Liver (tissue), 3 donors: ENCODE data around the gene MSMB.

Experiments
- GABPA ChIP-seq, 2 donors: IDR thresholded peaks in 1 of 2; conservative IDR thresholded peaks in 1 of 2; 2 replicates each; pipeline ENCODE4 v1.6.1; 2016; ENCODE audit warnings: antibody characterized with exemption in 2 of 2, mild to moderate bottlenecking in 1 of 2, moderate library complexity in 1 of 2
- JUND ChIP-seq, 2 donors: IDR thresholded peaks; 2 replicates each; pipeline ENCODE4 v1.6.1; 2016; ENCODE audit warnings: antibody characterized with exemption in 2 of 2
- RAD21 ChIP-seq, 2 donors: IDR thresholded peaks; 2 replicates each; pipeline ENCODE4 v1.6.1; 2016; ENCODE audit warnings: antibody characterized with exemption in 2 of 2, mild to moderate bottlenecking in 2 of 2
- RXRA ChIP-seq, 2 donors: IDR thresholded peaks; 2 replicates each; pipeline ENCODE4 v1.6.1; 2017 to 2018; ENCODE audit warnings: antibody characterized with exemption in 2 of 2, mild to moderate bottlenecking in 1 of 2
- TAF1 ChIP-seq: conservative IDR thresholded peaks from 2 replicates; pipeline ENCODE4 v1.6.1; 2016; ENCODE audit warnings: antibody characterized with exemption, mild to moderate bottlenecking
- YY1 ChIP-seq: IDR thresholded peaks from 2 replicates; pipeline ENCODE4 v1.6.1; 2016; ENCODE audit warnings: antibody characterized with exemption, mild to moderate bottlenecking
- TF ChIP-seq, protein P1 (sequence below): fragments of 150-350 bp; IDR thresholded peaks from 2 replicates; pipeline ENCODE4 v1.5.1; 2017; ENCODE audit warnings: improper control_type of control experiment, low read depth, low read length; ENCODE audit not compliant: missing input control
- TF ChIP-seq, protein P2 (sequence below): IDR thresholded peaks from 2 replicates; pipeline ENCODE4 v1.6.1; 2016; ENCODE audit warnings: antibody characterized with exemption, mild to moderate bottlenecking
- TF ChIP-seq, protein P3 (sequence below): IDR thresholded peaks from 2 replicates; pipeline ENCODE4 v1.6.1; 2016; ENCODE audit warnings: antibody characterized with exemption
- TF ChIP-seq, protein P4 (sequence below): IDR thresholded peaks from 2 replicates; pipeline ENCODE4 v1.6.1; 2016; ENCODE audit warnings: antibody characterized with exemption
- donor health status: healthy.
- donor health status: healthy.

DNA sequence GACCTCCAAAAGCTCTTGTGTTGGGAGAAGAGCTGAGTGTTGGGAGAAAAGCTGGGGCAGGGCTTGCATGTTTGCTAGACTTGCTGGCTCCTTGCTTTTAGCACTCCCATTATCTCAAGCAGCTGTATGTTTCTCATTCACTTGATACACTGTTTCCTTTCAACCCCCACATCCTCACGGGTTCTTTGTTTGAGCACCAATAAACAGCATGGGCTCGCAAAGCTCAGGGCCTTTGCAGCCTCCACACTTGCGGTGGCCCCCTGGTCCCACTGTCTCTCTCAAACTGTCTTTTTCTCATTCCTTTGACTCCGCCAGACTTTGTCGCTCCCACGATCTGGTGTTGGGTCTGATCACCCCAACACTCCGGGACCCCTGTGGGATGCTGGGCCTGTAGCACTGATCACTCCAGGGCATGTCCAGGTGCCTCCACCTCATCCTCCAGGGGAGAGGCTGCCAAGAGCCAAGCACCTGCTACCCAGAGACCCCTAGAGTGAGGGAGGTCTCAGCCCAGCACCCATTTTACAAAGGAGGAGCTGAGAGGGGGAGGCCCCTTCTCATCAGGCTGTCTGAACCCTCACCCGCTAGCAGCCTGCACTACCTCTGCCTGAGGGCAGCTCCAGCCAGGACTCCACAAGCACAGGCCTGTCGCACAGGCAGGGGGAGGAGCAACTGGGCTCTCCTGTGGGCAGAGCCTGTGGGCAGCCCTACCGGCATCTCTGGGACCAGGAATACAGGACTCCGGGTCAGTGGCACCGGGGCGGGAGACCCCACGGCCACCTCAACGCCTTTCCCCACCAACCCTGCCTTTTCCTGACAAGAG lies 49.1 kb upstream of the MSMB start:
- TF ChIP-seq, protein P1, sequence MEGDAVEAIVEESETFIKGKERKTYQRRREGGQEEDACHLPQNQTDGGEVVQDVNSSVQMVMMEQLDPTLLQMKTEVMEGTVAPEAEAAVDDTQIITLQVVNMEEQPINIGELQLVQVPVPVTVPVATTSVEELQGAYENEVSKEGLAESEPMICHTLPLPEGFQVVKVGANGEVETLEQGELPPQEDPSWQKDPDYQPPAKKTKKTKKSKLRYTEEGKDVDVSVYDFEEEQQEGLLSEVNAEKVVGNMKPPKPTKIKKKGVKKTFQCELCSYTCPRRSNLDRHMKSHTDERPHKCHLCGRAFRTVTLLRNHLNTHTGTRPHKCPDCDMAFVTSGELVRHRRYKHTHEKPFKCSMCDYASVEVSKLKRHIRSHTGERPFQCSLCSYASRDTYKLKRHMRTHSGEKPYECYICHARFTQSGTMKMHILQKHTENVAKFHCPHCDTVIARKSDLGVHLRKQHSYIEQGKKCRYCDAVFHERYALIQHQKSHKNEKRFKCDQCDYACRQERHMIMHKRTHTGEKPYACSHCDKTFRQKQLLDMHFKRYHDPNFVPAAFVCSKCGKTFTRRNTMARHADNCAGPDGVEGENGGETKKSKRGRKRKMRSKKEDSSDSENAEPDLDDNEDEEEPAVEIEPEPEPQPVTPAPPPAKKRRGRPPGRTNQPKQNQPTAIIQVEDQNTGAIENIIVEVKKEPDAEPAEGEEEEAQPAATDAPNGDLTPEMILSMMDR = no peak
- TF ChIP-seq, protein P2, sequence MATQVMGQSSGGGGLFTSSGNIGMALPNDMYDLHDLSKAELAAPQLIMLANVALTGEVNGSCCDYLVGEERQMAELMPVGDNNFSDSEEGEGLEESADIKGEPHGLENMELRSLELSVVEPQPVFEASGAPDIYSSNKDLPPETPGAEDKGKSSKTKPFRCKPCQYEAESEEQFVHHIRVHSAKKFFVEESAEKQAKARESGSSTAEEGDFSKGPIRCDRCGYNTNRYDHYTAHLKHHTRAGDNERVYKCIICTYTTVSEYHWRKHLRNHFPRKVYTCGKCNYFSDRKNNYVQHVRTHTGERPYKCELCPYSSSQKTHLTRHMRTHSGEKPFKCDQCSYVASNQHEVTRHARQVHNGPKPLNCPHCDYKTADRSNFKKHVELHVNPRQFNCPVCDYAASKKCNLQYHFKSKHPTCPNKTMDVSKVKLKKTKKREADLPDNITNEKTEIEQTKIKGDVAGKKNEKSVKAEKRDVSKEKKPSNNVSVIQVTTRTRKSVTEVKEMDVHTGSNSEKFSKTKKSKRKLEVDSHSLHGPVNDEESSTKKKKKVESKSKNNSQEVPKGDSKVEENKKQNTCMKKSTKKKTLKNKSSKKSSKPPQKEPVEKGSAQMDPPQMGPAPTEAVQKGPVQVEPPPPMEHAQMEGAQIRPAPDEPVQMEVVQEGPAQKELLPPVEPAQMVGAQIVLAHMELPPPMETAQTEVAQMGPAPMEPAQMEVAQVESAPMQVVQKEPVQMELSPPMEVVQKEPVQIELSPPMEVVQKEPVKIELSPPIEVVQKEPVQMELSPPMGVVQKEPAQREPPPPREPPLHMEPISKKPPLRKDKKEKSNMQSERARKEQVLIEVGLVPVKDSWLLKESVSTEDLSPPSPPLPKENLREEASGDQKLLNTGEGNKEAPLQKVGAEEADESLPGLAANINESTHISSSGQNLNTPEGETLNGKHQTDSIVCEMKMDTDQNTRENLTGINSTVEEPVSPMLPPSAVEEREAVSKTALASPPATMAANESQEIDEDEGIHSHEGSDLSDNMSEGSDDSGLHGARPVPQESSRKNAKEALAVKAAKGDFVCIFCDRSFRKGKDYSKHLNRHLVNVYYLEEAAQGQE = no peak
- TF ChIP-seq, protein P3, sequence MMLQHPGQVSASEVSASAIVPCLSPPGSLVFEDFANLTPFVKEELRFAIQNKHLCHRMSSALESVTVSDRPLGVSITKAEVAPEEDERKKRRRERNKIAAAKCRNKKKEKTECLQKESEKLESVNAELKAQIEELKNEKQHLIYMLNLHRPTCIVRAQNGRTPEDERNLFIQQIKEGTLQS = no peak
- TF ChIP-seq RAD21 (IDR thresholded peaks at IDR 0.05) (no peak), YY1 (no peak), TAF1 (no peak), RXRA (IDR thresholded peaks at IDR 0.05) (no peak), GABPA (IDR thresholded peaks at IDR 0.05 in 1 of 2, conservative IDR thresholded peaks at IDR 0.05 in 1 of 2) (no peak), JUND (IDR thresholded peaks at IDR 0.05) (no peak)
- TF ChIP-seq, protein P4, sequence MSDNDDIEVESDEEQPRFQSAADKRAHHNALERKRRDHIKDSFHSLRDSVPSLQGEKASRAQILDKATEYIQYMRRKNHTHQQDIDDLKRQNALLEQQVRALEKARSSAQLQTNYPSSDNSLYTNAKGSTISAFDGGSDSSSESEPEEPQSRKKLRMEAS = no peak
